ENCODE measurements around the gene HIC2.
"Not testable (repeated sequence)": the region's sequence is repeated elsewhere in the genome, so short reads cannot be mapped to it uniquely, and the experiment has no call there.

Gene HIC2

GRCh38 chr22:21450858-21451353, 33.7 kb downstream of the HIC2 start:
- no peak for DNase-seq

- DNase-seq, result no peak
Measured at GRCh38 chr22:21451545-21452520, 34.7 kb downstream of the HIC2 start.

GRCh38 chr22:21452666-21453065, 35.5 kb downstream of the HIC2 start:
- not testable (repeated sequence) for DNase-seq

- not testable (repeated sequence) for DNase-seq
Measured at GRCh38 chr22:21454998-21455333, 37.8 kb downstream of the HIC2 start.

- DNase-seq, result no peak
Measured at GRCh38 chr22:21455334-21456089, 38.3 kb downstream of the HIC2 start.

GRCh38 chr22:21457023-21457787, 40.0 kb downstream of the HIC2 start:
- no peak for DNase-seq

GRCh38 chr22:21462672-21463071, 45.5 kb downstream of the HIC2 start:
- DNase-seq, result not testable (repeated sequence)

- not testable (repeated sequence) for DNase-seq
Measured at GRCh38 chr22:21467337-21468193, 50.4 kb downstream of the HIC2 start, which contains the start of gene TMEM191C. Gene TMEM191C (plus strand): TSS chr22:21467387. CDS start chr22:21467460, 73 bp downstream.

GRCh38 chr22:21468194-21469096, 51.3 kb downstream of the HIC2 start:
- not testable (repeated sequence) for DNase-seq

- not testable (repeated sequence) for DNase-seq
Measured at GRCh38 chr22:21469097-21469994, 52.2 kb downstream of the HIC2 start.

- DNase-seq, result not testable (repeated sequence)
Measured at GRCh38 chr22:21472984-21473383, 55.8 kb downstream of the HIC2 start.

GRCh38 chr22:21473664-21474063, 56.5 kb downstream of the HIC2 start:
- DNase-seq, result not testable (repeated sequence)

GRCh38 chr22:21484039-21484438, 66.9 kb downstream of the HIC2 start:
- DNase-seq, result not testable (repeated sequence)

- DNase-seq, result not testable (repeated sequence)
Measured at GRCh38 chr22:21487723-21488122, 70.6 kb downstream of the HIC2 start.

GRCh38 chr22:21489149-21489680, 72.0 kb downstream of the HIC2 start:
- not testable (repeated sequence) for DNase-seq

GRCh38 chr22:21490556-21490955, 73.4 kb downstream of the HIC2 start:
- DNase-seq, result not testable (repeated sequence)

- not testable (repeated sequence) for DNase-seq
Measured at GRCh38 chr22:21492271-21492670, 75.1 kb downstream of the HIC2 start.

GRCh38 chr22:21493789-21494782, 76.9 kb downstream of the HIC2 start:
- DNase-seq, result not testable (repeated sequence)
